ENCODE results near the gene DUSP11.
"Not testable (repeated sequence)": the region's sequence is repeated elsewhere in the genome, so short reads cannot be mapped to it uniquely, and the experiment has no call there.

The DUSP11 gene

GRCh38 chr2:73779467-73780236, at the start of gene DUSP11:
Gene DUSP11 (minus strand): TSS chr2:73780103. CDS start chr2:73779974, 129 bp downstream.
- peak; percentile 90 for DNase-seq (ENCODE audit: low read depth)

- DNase-seq (ENCODE audit: low read depth): peak; percentile 92
Observed at GRCh38 chr2:73828818-73829570, 49.1 kb upstream of the DUSP11 start, which contains the start of gene STAMBP. Gene STAMBP (plus strand): TSS chr2:73828961. CDS start chr2:73830857, 1,896 bp downstream.

GRCh38 chr2:73828389-73828817, 48.5 kb upstream of the DUSP11 start:
- no peak for DNase-seq (ENCODE audit: low read depth)

- DNase-seq (ENCODE audit: low read depth): no peak
Observed at GRCh38 chr2:73827660-73828388, 47.9 kb upstream of the DUSP11 start.

GRCh38 chr2:73827018-73827417, 47.1 kb upstream of the DUSP11 start:
- no peak for DNase-seq (ENCODE audit: low read depth)

GRCh38 chr2:73825408-73825807, 45.5 kb upstream of the DUSP11 start:
- DNase-seq (ENCODE audit: low read depth): no peak

- peak; percentile 92 for DNase-seq (ENCODE audit: low read depth)
Observed at GRCh38 chr2:73823916-73824523, 44.1 kb upstream of the DUSP11 start.

- DNase-seq (ENCODE audit: low read depth): no peak
Observed at GRCh38 chr2:73823416-73823815, 43.5 kb upstream of the DUSP11 start.

- no peak for DNase-seq (ENCODE audit: low read depth)
Observed at GRCh38 chr2:73822991-73823390, 43.1 kb upstream of the DUSP11 start.

GRCh38 chr2:73822276-73822675, 42.4 kb upstream of the DUSP11 start:
- DNase-seq (ENCODE audit: low read depth): no peak

- DNase-seq (ENCODE audit: low read depth): no peak
Observed at GRCh38 chr2:73821669-73822068, 41.8 kb upstream of the DUSP11 start.

- DNase-seq (ENCODE audit: low read depth): no peak
Observed at GRCh38 chr2:73821227-73821626, 41.3 kb upstream of the DUSP11 start.

- no peak for DNase-seq (ENCODE audit: low read depth)
Observed at GRCh38 chr2:73818296-73818695, 38.4 kb upstream of the DUSP11 start.

GRCh38 chr2:73812635-73813034, 32.7 kb upstream of the DUSP11 start:
- no peak for DNase-seq (ENCODE audit: low read depth)

- DNase-seq (ENCODE audit: low read depth): no peak
Observed at GRCh38 chr2:73811878-73812277, 32.0 kb upstream of the DUSP11 start.

GRCh38 chr2:73783883-73784282, 4.0 kb upstream of the DUSP11 start, which contains the start of gene C2orf78:
Gene C2orf78 (plus strand): TSS chr2:73784183. CDS start chr2:73784310, 127 bp downstream.
- DNase-seq (ENCODE audit: low read depth): not testable (repeated sequence)

- DNase-seq (ENCODE audit: low read depth): not testable (repeated sequence)
Observed at GRCh38 chr2:73783402-73783801, 3.5 kb upstream of the DUSP11 start.

GRCh38 chr2:73780237-73780582, 307 bp upstream of the DUSP11 start:
- no peak for DNase-seq (ENCODE audit: low read depth)

GRCh38 chr2:73778867-73779466, 936 bp downstream of the DUSP11 start:
- DNase-seq (ENCODE audit: low read depth): not testable (repeated sequence)

- DNase-seq (ENCODE audit: low read depth): no peak
Observed at GRCh38 chr2:73776869-73777519, 2.9 kb downstream of the DUSP11 start.

GRCh38 chr2:73776381-73776780, 3.5 kb downstream of the DUSP11 start:
- DNase-seq (ENCODE audit: low read depth): no peak
